ENCODE results near the gene TMX2. TPM values are rescaled to one million over a fixed set of nuclear protein-coding genes. Genes with fewer than 3 reads are reported as not detected.
A peak's percentile ranks its signal among the peaks of the same experiment; 100 is the strongest.

TMX2 gene
- total and polyA plus RNA-seq, 2 experiments from 2014 or later, result 104 to 129 TPM

DNA sequence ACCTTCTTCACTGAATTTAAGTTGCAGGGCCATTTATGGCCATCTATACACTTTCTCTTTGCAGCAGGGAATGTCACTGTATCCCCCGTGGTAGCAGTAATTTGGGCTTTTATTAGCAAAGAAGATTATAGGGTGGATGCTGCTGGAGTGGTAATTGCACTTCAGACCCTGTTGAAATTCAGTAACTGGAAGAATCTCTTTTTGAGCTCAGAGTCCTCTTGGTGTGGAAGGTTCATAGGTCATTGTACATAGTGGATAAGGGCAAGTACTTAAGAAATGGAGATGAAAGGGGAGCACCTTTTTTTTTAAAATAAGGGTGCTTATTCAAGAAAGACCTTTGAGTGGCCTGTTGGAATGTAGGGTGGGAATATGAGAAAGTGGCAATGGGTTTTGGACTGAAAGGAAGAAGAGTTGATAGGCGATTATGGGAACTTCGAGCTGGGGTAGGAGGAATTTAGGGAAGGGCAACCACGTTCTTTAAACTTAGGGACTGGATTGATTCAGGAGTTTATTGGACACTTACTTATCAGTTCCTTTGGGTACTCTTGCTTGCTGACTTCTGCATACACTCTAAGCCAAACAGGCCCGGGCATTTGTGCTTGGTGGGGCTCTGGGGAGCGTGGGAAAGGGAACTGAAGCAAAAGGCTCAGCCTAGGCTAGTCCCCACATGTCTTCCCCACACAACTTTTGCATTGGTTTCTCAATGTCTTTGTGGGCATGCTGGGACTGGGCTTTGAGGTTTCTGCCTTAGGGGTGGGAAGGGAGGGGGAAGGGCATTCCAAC, 75.7 kb downstream of the TMX2 start:
- Histone ChIP-seq H3K4me2 (peak overlapping the region; percentile 61), H3K9me2 (replicated peaks; ENCODE audit: insufficient read depth) (no peaks in the 10 kb centered on the region), H3K36me3 (replicated peaks; ENCODE audit: insufficient read depth, low read depth) (no peaks in the 10 kb centered on the region), H2AFZ (no peak overlapping the region), H3K4me1 (ENCODE audit: insufficient read depth) (peaks cover 58% of the 10 kb centered on the region), H3K9me3 (ENCODE audit: low read depth) (no peaks in the 10 kb centered on the region), H3K4me3 (no peak overlapping the region), H4K20me1 (ENCODE audit: insufficient read depth, poor library complexity, severe bottlenecking) (peaks cover 37% of the 10 kb centered on the region), H3K79me2 (peaks cover 100% of the 10 kb centered on the region), H3K27ac (peak overlapping the region; percentile 72), H3K27me3 (no peaks in the 10 kb centered on the region)
- TF ChIP-seq EZH2 (IDR thresholded peaks at IDR 0.05; ENCODE audit: borderline replicate concordance) (no peak), EZH2phosphoT487 (IDR thresholded peaks at IDR 0.05; ENCODE audit: low read depth, severe bottlenecking, unreplicated experiment) (no peak)
- TF ChIP-seq, protein P1, sequence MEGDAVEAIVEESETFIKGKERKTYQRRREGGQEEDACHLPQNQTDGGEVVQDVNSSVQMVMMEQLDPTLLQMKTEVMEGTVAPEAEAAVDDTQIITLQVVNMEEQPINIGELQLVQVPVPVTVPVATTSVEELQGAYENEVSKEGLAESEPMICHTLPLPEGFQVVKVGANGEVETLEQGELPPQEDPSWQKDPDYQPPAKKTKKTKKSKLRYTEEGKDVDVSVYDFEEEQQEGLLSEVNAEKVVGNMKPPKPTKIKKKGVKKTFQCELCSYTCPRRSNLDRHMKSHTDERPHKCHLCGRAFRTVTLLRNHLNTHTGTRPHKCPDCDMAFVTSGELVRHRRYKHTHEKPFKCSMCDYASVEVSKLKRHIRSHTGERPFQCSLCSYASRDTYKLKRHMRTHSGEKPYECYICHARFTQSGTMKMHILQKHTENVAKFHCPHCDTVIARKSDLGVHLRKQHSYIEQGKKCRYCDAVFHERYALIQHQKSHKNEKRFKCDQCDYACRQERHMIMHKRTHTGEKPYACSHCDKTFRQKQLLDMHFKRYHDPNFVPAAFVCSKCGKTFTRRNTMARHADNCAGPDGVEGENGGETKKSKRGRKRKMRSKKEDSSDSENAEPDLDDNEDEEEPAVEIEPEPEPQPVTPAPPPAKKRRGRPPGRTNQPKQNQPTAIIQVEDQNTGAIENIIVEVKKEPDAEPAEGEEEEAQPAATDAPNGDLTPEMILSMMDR (IDR thresholded peaks at IDR 0.05; ENCODE audit: poor library complexity), result no peak
- 45% methylated on average over 6 of the region's 6 CpGs for WGBS (ENCODE audit: low lambda C conversion rate, missing lambda C conversion rate)
- DNase-seq (ENCODE audit: low spot score), result no peak

DNA sequence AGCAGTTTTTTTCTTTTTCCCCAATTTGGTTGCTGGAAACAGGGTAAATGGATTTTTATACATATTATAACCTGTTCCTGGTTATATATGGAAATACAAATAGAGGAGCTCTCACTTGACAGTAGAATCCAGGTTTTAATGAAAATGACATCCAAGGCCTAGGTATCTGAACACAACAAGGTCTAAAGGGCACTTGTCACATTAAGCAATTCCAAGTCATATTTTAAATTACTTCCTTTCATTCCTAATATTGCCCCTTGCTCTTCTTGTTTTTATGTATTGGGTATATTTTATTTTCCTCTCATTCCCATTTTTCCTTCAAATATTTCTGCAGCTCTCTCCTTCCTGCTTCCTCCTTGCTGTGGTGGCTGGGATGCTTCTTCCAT, 76.3 kb downstream of the TMX2 start:
- peak overlapping the region; percentile 61 for H3K4me2 ChIP-seq
- H3K9me2 ChIP-seq (replicated peaks; ENCODE audit: insufficient read depth), result no peaks in the 10 kb centered on the region
- no peaks in the 10 kb centered on the region for H3K27me3 ChIP-seq
- H3K36me3 ChIP-seq (replicated peaks; ENCODE audit: insufficient read depth, low read depth), result no peaks in the 10 kb centered on the region
- H3K4me3 ChIP-seq, result no peak overlapping the region
- peak overlapping the region; percentile 72 for H3K27ac ChIP-seq
- DNase-seq (ENCODE audit: low spot score), result no peak
- peaks cover 43% of the 10 kb centered on the region for H4K20me1 ChIP-seq (ENCODE audit: insufficient read depth, poor library complexity, severe bottlenecking)
- peaks cover 64% of the 10 kb centered on the region for H3K4me1 ChIP-seq (ENCODE audit: insufficient read depth)
- TF ChIP-seq EZH2 (IDR thresholded peaks at IDR 0.05; ENCODE audit: borderline replicate concordance), result no peak
- TF ChIP-seq EZH2phosphoT487 (IDR thresholded peaks at IDR 0.05; ENCODE audit: low read depth, severe bottlenecking, unreplicated experiment), result no peak
- H3K79me2 ChIP-seq, result peaks cover 100% of the 10 kb centered on the region
- no peak overlapping the region for H2AFZ ChIP-seq
- no peaks in the 10 kb centered on the region for H3K9me3 ChIP-seq (ENCODE audit: low read depth)

Small RNAs within 50 kb of the gene (small RNA-seq; reads per million reads assigned to genes)
- not detected for gene TMX2-CTNND1

Other genes starting within 250 kb of the TMX2 start
- 40.4 and 42.2 TPM in 2 replicates for gene SLC43A1, start 196.9 kb upstream of the TMX2 start, total RNA-seq
- 23.4 and 39.5 TPM in 2 replicates for gene SLC43A1, start 196.9 kb upstream of the TMX2 start, polyA plus RNA-seq
- gene TIMM10, start 181.8 kb upstream of the TMX2 start, total RNA-seq, result 23.3 and 31.2 TPM in 2 replicates
- gene TIMM10, start 181.8 kb upstream of the TMX2 start, polyA plus RNA-seq, result 84.0 and 99.4 TPM in 2 replicates
- gene SMTNL1, start 175.0 kb upstream of the TMX2 start, total RNA-seq, result not detected in 2 replicates
- 0.19 TPM in 1 of 2 replicates, not detected in the other for gene SMTNL1, start 175.0 kb upstream of the TMX2 start, polyA plus RNA-seq
- 40.6 and 45.7 TPM in 2 replicates for gene UBE2L6, start 144.9 kb upstream of the TMX2 start, total RNA-seq
- 109 and 113 TPM in 2 replicates for gene UBE2L6, start 144.9 kb upstream of the TMX2 start, polyA plus RNA-seq
- 123 and 129 TPM in 2 replicates for gene SERPING1, start 114.9 kb upstream of the TMX2 start, total RNA-seq
- gene SERPING1, start 114.9 kb upstream of the TMX2 start, polyA plus RNA-seq, result 445 and 476 TPM in 2 replicates
- 0.90 and 2.8 TPM in 2 replicates for gene YPEL4, start 62.7 kb upstream of the TMX2 start, total RNA-seq
- 3.9 and 4.1 TPM in 2 replicates for gene YPEL4, start 62.7 kb upstream of the TMX2 start, polyA plus RNA-seq
- 13.4 and 15.4 TPM in 2 replicates for gene CLP1, start 54.8 kb upstream of the TMX2 start, total RNA-seq
- gene CLP1, start 54.8 kb upstream of the TMX2 start, polyA plus RNA-seq, result 9.1 and 18.5 TPM in 2 replicates
- gene ZDHHC5, start 44.5 kb upstream of the TMX2 start, total RNA-seq, result 41.3 and 45.7 TPM in 2 replicates
- 35.9 and 42.3 TPM in 2 replicates for gene ZDHHC5, start 44.5 kb upstream of the TMX2 start, polyA plus RNA-seq
- gene MED19, start 378 bp upstream of the TMX2 start, total RNA-seq, result 14.5 and 15.5 TPM in 2 replicates
- 30.2 and 30.9 TPM in 2 replicates for gene MED19, start 378 bp upstream of the TMX2 start, polyA plus RNA-seq
- 127 and 135 TPM in 2 replicates for gene SELENOH, start 28.9 kb downstream of the TMX2 start, total RNA-seq
- 205 and 229 TPM in 2 replicates for gene SELENOH, start 28.9 kb downstream of the TMX2 start, polyA plus RNA-seq
- not detected in 2 replicates for gene BTBD18, start 39.2 kb downstream of the TMX2 start, total RNA-seq
- 0.24 and 0.39 TPM in 2 replicates for gene BTBD18, start 39.2 kb downstream of the TMX2 start, polyA plus RNA-seq
- 124 and 130 TPM in 2 replicates for gene CTNND1, start 49.2 kb downstream of the TMX2 start, total RNA-seq
- gene CTNND1, start 49.2 kb downstream of the TMX2 start, polyA plus RNA-seq, result 59.4 and 65.0 TPM in 2 replicates

All from hepatocyte (in vitro differentiated cells).